OCI-LY3 (cell line): ENCODE measurements around the gene YPEL5.

Source experiments
- H2AFZ ChIP-seq: fragments of 200-600, 300-600 bp; shearing (Covaris generic); 2 replicates; pipeline ENCODE4 v1.6.0; 2014; ENCODE audit warnings: antibody characterized with exemption, low read depth, low read length
- H3K27ac ChIP-seq: fragments of 200-600, 300-600 bp; sonication (generic); 2 replicates; pipeline ENCODE4 v1.5.1; 2014; ENCODE audit warnings: mild to moderate bottlenecking, low read length, moderate library complexity, mixed read lengths
- H3K27me3 ChIP-seq: fragments of 200-600, 300-600 bp; sonication (generic); 2 replicates; pipeline ENCODE4 v1.6.1; 2014; ENCODE audit warnings: low read depth, low read length, mixed read lengths
- H3K36me3 ChIP-seq: fragments of 200-600, 300-600 bp; sonication (generic); replicated peaks from 2 replicates; pipeline ENCODE3; 2014; ENCODE audit warnings: low read depth, low read length, mixed read lengths
- H3K4me1 ChIP-seq: fragments of 300-600, 200-600 bp; sonication (generic); 2 replicates; pipeline ENCODE4 v1.6.1; 2014; ENCODE audit warnings: low read length, mixed read lengths
- H3K4me2 ChIP-seq: fragments of 200-600, 300-600 bp; sonication (generic); 2 replicates; pipeline ENCODE4 v1.6.1; 2014; ENCODE audit warnings: low read length, mixed read lengths
- H3K4me3 ChIP-seq: fragments of 300-600, 200-600 bp; sonication (generic); 2 replicates; pipeline ENCODE4 v1.5.1; 2014; ENCODE audit warnings: antibody characterized with exemption, mild to moderate bottlenecking, low read length, moderate library complexity
- H3K79me2 ChIP-seq: fragments of 300-600, 200-600 bp; shearing (Covaris generic); 2 replicates; pipeline ENCODE4 v1.6.1; 2014; ENCODE audit warnings: mild to moderate bottlenecking, low read length, mixed read lengths
- H3K9ac ChIP-seq: fragments of 300-600, 200-600 bp; shearing (Covaris generic); 2 replicates; pipeline ENCODE4 v1.6.0; 2014; ENCODE audit warnings: mild to moderate bottlenecking, low read length, moderate library complexity
- H3K9me3 ChIP-seq: fragments of 200-600, 300-600 bp; shearing (Covaris generic); 2 replicates; pipeline ENCODE4 v1.6.1; 2014; ENCODE audit warnings: low read length, mixed read lengths; ENCODE audit not compliant: insufficient read depth
- H4K20me1 ChIP-seq: fragments of 200-600, 300-600 bp; sonication (generic); 2 replicates; pipeline ENCODE4 v1.6.1; 2016; ENCODE audit warnings: low read length, mixed read lengths; ENCODE audit not compliant: insufficient read depth
- EZH2phosphoT487 ChIP-seq: fragments of 200-600 bp; shearing (Covaris generic); IDR thresholded peaks from 2 replicates; pipeline ENCODE4 v1.6.1; 2018; ENCODE audit warnings: antibody characterized with exemption, mixed run types, low read depth
- TF ChIP-seq, protein P1 (sequence below): fragments of 200-600, 300-600 bp; sonication (generic); IDR thresholded peaks from 2 replicates; pipeline ENCODE4 v1.5.1; 2014; ENCODE audit warnings: antibody characterized with exemption, low read length, low read depth

Gene YPEL5

DNA sequence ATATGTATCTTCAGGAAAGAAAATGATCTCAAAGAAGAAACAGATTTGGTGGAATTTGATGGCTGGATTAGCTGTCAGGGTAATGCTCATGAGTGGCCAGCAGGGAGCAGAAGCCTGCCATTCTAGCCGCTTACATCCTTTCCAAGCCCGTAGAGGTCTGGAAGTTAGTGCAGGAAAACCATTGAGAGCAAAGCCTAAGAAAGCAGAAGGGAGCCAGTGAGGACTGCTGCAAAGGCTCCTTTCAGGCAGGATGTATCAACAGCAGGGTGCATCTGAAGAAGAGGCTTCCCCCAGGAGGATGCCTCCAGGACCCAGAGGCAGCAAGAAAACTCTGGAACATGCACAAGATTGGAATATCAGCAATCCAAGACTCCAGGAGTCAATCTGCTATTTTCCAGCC, 61.6 kb downstream of the YPEL5 start:
- no peak overlapping the region for H3K4me2 ChIP-seq
- no peak for TF ChIP-seq EZH2phosphoT487
- TF ChIP-seq, protein P1, sequence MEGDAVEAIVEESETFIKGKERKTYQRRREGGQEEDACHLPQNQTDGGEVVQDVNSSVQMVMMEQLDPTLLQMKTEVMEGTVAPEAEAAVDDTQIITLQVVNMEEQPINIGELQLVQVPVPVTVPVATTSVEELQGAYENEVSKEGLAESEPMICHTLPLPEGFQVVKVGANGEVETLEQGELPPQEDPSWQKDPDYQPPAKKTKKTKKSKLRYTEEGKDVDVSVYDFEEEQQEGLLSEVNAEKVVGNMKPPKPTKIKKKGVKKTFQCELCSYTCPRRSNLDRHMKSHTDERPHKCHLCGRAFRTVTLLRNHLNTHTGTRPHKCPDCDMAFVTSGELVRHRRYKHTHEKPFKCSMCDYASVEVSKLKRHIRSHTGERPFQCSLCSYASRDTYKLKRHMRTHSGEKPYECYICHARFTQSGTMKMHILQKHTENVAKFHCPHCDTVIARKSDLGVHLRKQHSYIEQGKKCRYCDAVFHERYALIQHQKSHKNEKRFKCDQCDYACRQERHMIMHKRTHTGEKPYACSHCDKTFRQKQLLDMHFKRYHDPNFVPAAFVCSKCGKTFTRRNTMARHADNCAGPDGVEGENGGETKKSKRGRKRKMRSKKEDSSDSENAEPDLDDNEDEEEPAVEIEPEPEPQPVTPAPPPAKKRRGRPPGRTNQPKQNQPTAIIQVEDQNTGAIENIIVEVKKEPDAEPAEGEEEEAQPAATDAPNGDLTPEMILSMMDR = peak; percentile 92

DNA sequence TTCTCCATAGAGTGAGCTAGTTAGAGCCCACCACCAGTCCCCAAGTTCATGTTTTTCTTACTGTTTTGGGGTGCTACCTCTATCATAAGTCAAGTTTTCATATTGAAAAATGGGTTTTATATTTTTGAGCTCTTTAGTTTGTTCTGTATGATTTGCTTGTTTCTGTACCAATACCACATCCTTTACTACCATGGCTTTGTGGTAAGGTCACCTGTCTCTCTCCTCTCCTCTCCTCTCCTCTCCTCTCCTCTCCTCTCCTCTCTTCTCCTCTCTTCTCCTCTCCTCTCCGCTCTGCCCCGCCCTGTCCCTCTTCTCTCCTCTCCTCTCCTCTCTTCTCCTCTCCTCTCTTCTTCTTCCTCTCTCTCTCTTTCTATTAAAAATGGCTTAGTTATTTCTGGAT, 62.4 kb downstream of the YPEL5 start:
- Histone ChIP-seq H3K27me3 (peaks cover 42% of the 10 kb centered on the region), H3K4me1 (peaks cover 15% of the 10 kb centered on the region), H3K9me3 (no peaks in the 10 kb centered on the region), H3K36me3 (no peaks in the 10 kb centered on the region), H3K79me2 (no peaks in the 10 kb centered on the region), H3K27ac (no peak overlapping the region), H3K4me2 (no peak overlapping the region), H2AFZ (no peak overlapping the region), H3K4me3 (no peak overlapping the region), H4K20me1 (no peaks in the 10 kb centered on the region), H3K9ac (no peak overlapping the region)
- no peak for TF ChIP-seq EZH2phosphoT487
- TF ChIP-seq, protein P1 = no peak

More for the DNA sequence above, 61.6 kb downstream of the YPEL5 start:
- Histone ChIP-seq H3K36me3 (no peaks in the 10 kb centered on the region), H3K27me3 (peaks cover 44% of the 10 kb centered on the region), H4K20me1 (no peaks in the 10 kb centered on the region), H3K27ac (no peak overlapping the region), H3K9ac (no peak overlapping the region), H3K4me3 (no peak overlapping the region), H3K9me3 (no peaks in the 10 kb centered on the region), H3K79me2 (no peaks in the 10 kb centered on the region), H2AFZ (no peak overlapping the region), H3K4me1 (peaks cover 15% of the 10 kb centered on the region)
